ENCODE measurements around the gene BNIPL.

BNIPL gene

GRCh38 chr1:151036356-151036755 is at the start of gene BNIPL:
Gene BNIPL (plus strand): TSS chr1:151036586. CDS start chr1:151036726, 140 bp downstream.
- no peak for DNase-seq

- no peak for DNase-seq
These were observed 48.5 kb upstream of the BNIPL start for GRCh38 chr1:150987924-150988323.

- no peak for DNase-seq
These were observed 43.8 kb upstream of the BNIPL start for GRCh38 chr1:150992626-150993025.

GRCh38 chr1:150994248-150994647 is 42.1 kb upstream of the BNIPL start:
- DNase-seq = no peak

GRCh38 chr1:150995460-150995859 is 40.9 kb upstream of the BNIPL start:
- DNase-seq = no peak

- DNase-seq = no peak
These were observed 40.5 kb upstream of the BNIPL start for GRCh38 chr1:150995896-150996295.

- DNase-seq = no peak
These were observed 39.1 kb upstream of the BNIPL start for GRCh38 chr1:150997126-150997872.

- no peak for DNase-seq
These were observed 38.4 kb upstream of the BNIPL start for GRCh38 chr1:150997949-150998348.

GRCh38 chr1:150999051-150999674 is 37.2 kb upstream of the BNIPL start:
- DNase-seq = no peak

GRCh38 chr1:150999926-151000325 is 36.5 kb upstream of the BNIPL start:
- DNase-seq = no peak

- DNase-seq = no peak
These were observed 36.0 kb upstream of the BNIPL start for GRCh38 chr1:151000408-151000807.

GRCh38 chr1:151001602-151002001 is 34.8 kb upstream of the BNIPL start:
- DNase-seq = no peak

- no peak for DNase-seq
These were observed 34.3 kb upstream of the BNIPL start for GRCh38 chr1:151002051-151002450.

- no peak for DNase-seq
These were observed 33.8 kb upstream of the BNIPL start for GRCh38 chr1:151002611-151003010.

- DNase-seq = no peak
These were observed 33.2 kb upstream of the BNIPL start for GRCh38 chr1:151003180-151003579.

GRCh38 chr1:151005729-151006319 is 30.6 kb upstream of the BNIPL start:
- no peak for DNase-seq

- DNase-seq = no peak
These were observed 29.9 kb upstream of the BNIPL start, which contains the start of gene MINDY1 for GRCh38 chr1:151006327-151007052. Gene MINDY1 (minus strand): TSS chr1:151006902. CDS start chr1:151002617, 4,285 bp downstream.

GRCh38 chr1:151007853-151008243 is 28.5 kb upstream of the BNIPL start:
- no peak for DNase-seq

- peak; percentile 89 for DNase-seq
These were observed 27.9 kb upstream of the BNIPL start, which contains the start of gene PRUNE1 for GRCh38 chr1:151008244-151009205. Gene PRUNE1 (plus strand): TSS chr1:151008449. CDS start chr1:151008633, 184 bp downstream.

- no peak for DNase-seq
These were observed 27.2 kb upstream of the BNIPL start for GRCh38 chr1:151009206-151009587.

- no peak for DNase-seq
These were observed 26.6 kb upstream of the BNIPL start for GRCh38 chr1:151009674-151010345.

- DNase-seq = no peak
These were observed 26.1 kb upstream of the BNIPL start for GRCh38 chr1:151010346-151010726.

All from activated T-cell treated with anti-CD3 and anti-CD28 coated beads for 4 hours (primary cell).